Measurements from ENCODE around the gene ATP2C1. TPM values are rescaled to one million over a fixed set of nuclear protein-coding genes. Genes with fewer than 3 reads are reported as not detected.
"Not testable (repeated sequence)": the region's sequence is repeated elsewhere in the genome, so short reads cannot be mapped to it uniquely, and the experiment has no call there.

ATP2C1 gene
- total RNA-seq, 1 donor from 2014 or later: 102 TPM

GRCh38 chr3:130963878-130964277 is 70.0 kb downstream of the ATP2C1 start:
- H3K36me3 Mint-ChIP-seq (ENCODE audit: low read depth, unreplicated experiment): peaks cover 23% of the 10 kb centered on the region

GRCh38 chr3:130967281-130967680 is 73.4 kb downstream of the ATP2C1 start:
- Mint-ChIP-seq H3K4me3 (ENCODE audit: unreplicated experiment) (no peak overlapping the region), H3K4me1 (ENCODE audit: unreplicated experiment) (no peaks in the 10 kb centered on the region), H3K27ac (ENCODE audit: unreplicated experiment) (no peak overlapping the region), H3K27me3 (ENCODE audit: unreplicated experiment) (peaks cover 1% of the 10 kb centered on the region), H3K36me3 (ENCODE audit: low read depth, unreplicated experiment) (peaks cover 37% of the 10 kb centered on the region), H3K9me3 (ENCODE audit: unreplicated experiment) (no peaks in the 10 kb centered on the region)
- no peak for TF ChIP-seq CTCF (IDR thresholded peaks at IDR 0.05; ENCODE audit: unreplicated experiment)
- DNase-seq (ENCODE audit: low spot score): no peak

More at GRCh38 chr3:130963878-130964277, 70.0 kb downstream of the ATP2C1 start:
- Mint-ChIP-seq H3K4me3 (ENCODE audit: unreplicated experiment) (no peak overlapping the region), H3K27ac (ENCODE audit: unreplicated experiment) (peak overlapping the region; percentile 44), H3K4me1 (ENCODE audit: unreplicated experiment) (no peaks in the 10 kb centered on the region), H3K9me3 (ENCODE audit: unreplicated experiment) (no peaks in the 10 kb centered on the region), H3K27me3 (ENCODE audit: unreplicated experiment) (no peaks in the 10 kb centered on the region)
- TF ChIP-seq CTCF (IDR thresholded peaks at IDR 0.05; ENCODE audit: unreplicated experiment): no peak
- no peak for DNase-seq (ENCODE audit: low spot score)

GRCh38 chr3:130968221-130968620 is 74.3 kb downstream of the ATP2C1 start:
- Mint-ChIP-seq H3K36me3 (ENCODE audit: low read depth, unreplicated experiment) (peaks cover 44% of the 10 kb centered on the region), H3K4me1 (ENCODE audit: unreplicated experiment) (no peaks in the 10 kb centered on the region), H3K4me3 (ENCODE audit: unreplicated experiment) (no peak overlapping the region), H3K9me3 (ENCODE audit: unreplicated experiment) (no peaks in the 10 kb centered on the region), H3K27me3 (ENCODE audit: unreplicated experiment) (peaks cover 1% of the 10 kb centered on the region), H3K27ac (ENCODE audit: unreplicated experiment) (peak overlapping the region; percentile 4)
- TF ChIP-seq CTCF (IDR thresholded peaks at IDR 0.05; ENCODE audit: unreplicated experiment): no peak
- no peak for DNase-seq (ENCODE audit: low spot score)

- no peak for TF ChIP-seq CTCF (IDR thresholded peaks at IDR 0.05; ENCODE audit: unreplicated experiment)
- Mint-ChIP-seq H3K9me3 (ENCODE audit: unreplicated experiment) (no peaks in the 10 kb centered on the region), H3K27ac (ENCODE audit: unreplicated experiment) (no peak overlapping the region), H3K4me3 (ENCODE audit: unreplicated experiment) (no peak overlapping the region), H3K27me3 (ENCODE audit: unreplicated experiment) (peaks cover 1% of the 10 kb centered on the region), H3K4me1 (ENCODE audit: unreplicated experiment) (no peaks in the 10 kb centered on the region), H3K36me3 (ENCODE audit: low read depth, unreplicated experiment) (peaks cover 44% of the 10 kb centered on the region)
- no peak for DNase-seq (ENCODE audit: low spot score)
Observed at GRCh38 chr3:130969621-130970020, 75.7 kb downstream of the ATP2C1 start.

- H3K4me1 Mint-ChIP-seq (ENCODE audit: unreplicated experiment): no peaks in the 10 kb centered on the region
- H3K9me3 Mint-ChIP-seq (ENCODE audit: unreplicated experiment): no peaks in the 10 kb centered on the region
- no peak overlapping the region for H3K4me3 Mint-ChIP-seq (ENCODE audit: unreplicated experiment)
- peaks cover 43% of the 10 kb centered on the region for H3K36me3 Mint-ChIP-seq (ENCODE audit: low read depth, unreplicated experiment)
- H3K27ac Mint-ChIP-seq (ENCODE audit: unreplicated experiment): no peak overlapping the region
- no peak for DNase-seq (ENCODE audit: low spot score)
- H3K27me3 Mint-ChIP-seq (ENCODE audit: unreplicated experiment): peaks cover 1% of the 10 kb centered on the region
- no peak for TF ChIP-seq CTCF (IDR thresholded peaks at IDR 0.05; ENCODE audit: unreplicated experiment)
Observed at GRCh38 chr3:130971208-130971607, 77.3 kb downstream of the ATP2C1 start.

- not testable (repeated sequence) for H3K27ac Mint-ChIP-seq (ENCODE audit: unreplicated experiment); H3K9me3 Mint-ChIP-seq (ENCODE audit: unreplicated experiment); H3K27me3 Mint-ChIP-seq (ENCODE audit: unreplicated experiment); DNase-seq (ENCODE audit: low spot score); H3K4me1 Mint-ChIP-seq (ENCODE audit: unreplicated experiment)
- peaks cover 37% of the 10 kb centered on the region for H3K36me3 Mint-ChIP-seq (ENCODE audit: low read depth, unreplicated experiment)
- peak overlapping the region; percentile 33 for H3K4me3 Mint-ChIP-seq (ENCODE audit: unreplicated experiment)
Observed at GRCh38 chr3:130972592-130972991, 78.7 kb downstream of the ATP2C1 start.
